Effector memory CD4-positive, alpha-beta T cell (primary cell): ENCODE data around the gene ZNF25.
"Not testable (repeated sequence)": the region's sequence is repeated elsewhere in the genome, so short reads cannot be mapped to it uniquely, and the experiment has no call there.

ENCODE experiments used
- DNase-seq, 3 donors: peaks; one replicate each; pipeline ENCODE4 v3.0.0-alpha.2; 2020
- H3K27ac ChIP-seq: 2 replicates; pipeline ENCODE4 v1.7.0; 2013; ENCODE audit warnings: mild to moderate bottlenecking, low read length, moderate library complexity; ENCODE audit not compliant: insufficient read depth, poor library complexity, severe bottlenecking
- H3K27me3 ChIP-seq: replicated peaks from 2 replicates; pipeline ENCODE4 v1.7.0; 2013; ENCODE audit warnings: mild to moderate bottlenecking, low read length; ENCODE audit not compliant: insufficient read depth, control insufficient read depth, poor library complexity, severe bottlenecking
- H3K36me3 ChIP-seq: 2 replicates; pipeline ENCODE4 v1.7.0; 2013; ENCODE audit warnings: mild to moderate bottlenecking, low read length, moderate library complexity; ENCODE audit not compliant: control insufficient read depth, insufficient read depth
- H3K4me1 ChIP-seq: 2 replicates; pipeline ENCODE4 v1.7.0; 2013; ENCODE audit warnings: low read length, mild to moderate bottlenecking; ENCODE audit not compliant: control insufficient read depth, insufficient read depth, poor library complexity, severe bottlenecking
- H3K4me3 ChIP-seq: 2 replicates; pipeline ENCODE4 v1.7.0; 2013; ENCODE audit warnings: low read length, low read depth, mild to moderate bottlenecking; ENCODE audit not compliant: insufficient read depth, poor library complexity, severe bottlenecking
- H3K9me3 ChIP-seq: 2 replicates; pipeline ENCODE4 v1.7.0; 2013; ENCODE audit warnings: mild to moderate bottlenecking, low read length, moderate library complexity; ENCODE audit not compliant: control insufficient read depth

Gene ZNF25

GRCh38 chr10:37998920-37999319 is 22.5 kb upstream of the ZNF25 start:
- not testable (repeated sequence) for H3K9me3 ChIP-seq, H3K4me3 ChIP-seq, H3K27ac ChIP-seq, H3K4me1 ChIP-seq, H3K36me3 ChIP-seq, DNase-seq, H3K27me3 ChIP-seq

DNA sequence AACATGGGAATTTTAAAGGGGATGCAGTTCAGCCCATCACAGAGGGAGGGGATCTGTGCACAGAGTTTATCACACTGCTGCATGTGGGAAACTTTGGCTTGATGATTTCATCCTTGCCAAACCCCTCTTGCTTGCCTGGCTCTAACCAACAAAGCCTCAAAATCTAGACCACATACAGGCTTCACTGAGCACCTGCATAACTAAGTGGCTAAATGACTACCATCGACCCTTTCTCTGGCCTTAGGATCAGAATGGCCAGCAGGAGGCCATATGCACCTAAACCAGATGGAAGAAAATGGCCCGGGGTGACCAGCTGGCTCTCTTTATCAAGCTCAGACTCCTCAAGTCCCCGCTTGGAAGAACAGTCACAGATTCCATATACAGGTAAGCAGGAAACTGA is 15.6 kb upstream of the ZNF25 start:
- no peaks in the 10 kb centered on the region for H3K36me3 ChIP-seq
- no peaks in the 10 kb centered on the region for H3K27me3 ChIP-seq
- no peak overlapping the region for H3K27ac ChIP-seq
- H3K9me3 ChIP-seq: no peaks in the 10 kb centered on the region
- DNase-seq: no peak
- H3K4me3 ChIP-seq: no peak overlapping the region
- H3K4me1 ChIP-seq: no peaks in the 10 kb centered on the region

GRCh38 chr10:37991655-37992054 is 15.2 kb upstream of the ZNF25 start:
- no peak overlapping the region for H3K27ac ChIP-seq
- no peaks in the 10 kb centered on the region for H3K27me3 ChIP-seq
- no peak overlapping the region for H3K4me3 ChIP-seq
- H3K9me3 ChIP-seq: no peaks in the 10 kb centered on the region
- no peaks in the 10 kb centered on the region for H3K36me3 ChIP-seq
- no peaks in the 10 kb centered on the region for H3K4me1 ChIP-seq
- no peak for DNase-seq

GRCh38 chr10:37976880-37977203 is 395 bp upstream of the ZNF25 start:
- peak overlapping the region; percentile 66 for H3K4me3 ChIP-seq
- no peak for DNase-seq
- H3K9me3 ChIP-seq: no peaks in the 10 kb centered on the region
- H3K4me1 ChIP-seq: no peaks in the 10 kb centered on the region
- H3K36me3 ChIP-seq: no peaks in the 10 kb centered on the region
- no peaks in the 10 kb centered on the region for H3K27me3 ChIP-seq
- peak overlapping the region; percentile 87 for H3K27ac ChIP-seq

DNA sequence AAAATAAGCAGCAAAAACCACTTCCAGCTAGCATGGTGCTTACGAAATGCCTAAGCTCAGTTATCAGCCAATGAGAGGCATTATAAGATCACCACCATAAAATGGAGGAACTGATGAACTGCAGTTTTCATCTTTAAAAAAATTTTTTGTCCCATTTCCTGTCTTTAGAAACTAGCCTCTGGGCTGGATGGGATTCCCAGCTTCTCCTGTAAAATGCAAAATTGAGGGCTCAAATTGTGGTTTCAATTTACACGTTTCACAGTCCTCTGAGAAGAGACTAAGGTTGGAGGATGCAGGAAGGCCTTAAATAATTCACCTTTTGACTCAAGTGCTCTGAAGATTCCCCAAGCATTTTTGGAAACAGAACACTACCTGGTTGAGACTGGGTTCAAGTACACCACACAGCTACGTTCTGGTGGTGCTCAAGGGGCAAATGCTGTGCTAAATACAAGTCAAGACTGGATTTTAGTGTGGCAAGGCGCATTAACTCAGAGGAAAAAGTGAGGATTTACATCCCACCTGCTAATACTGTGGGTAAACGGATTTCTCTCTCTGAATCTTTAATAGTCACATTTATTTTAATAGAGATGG is 951 bp downstream of the ZNF25 start:
- Histone ChIP-seq H3K9me3 (no peaks in the 10 kb centered on the region), H3K4me1 (no peaks in the 10 kb centered on the region), H3K27ac (peak overlapping the region; percentile 87), H3K4me3 (peak overlapping the region; percentile 66), H3K36me3 (no peaks in the 10 kb centered on the region), H3K27me3 (no peaks in the 10 kb centered on the region)
- DNase-seq: no peak

DNA sequence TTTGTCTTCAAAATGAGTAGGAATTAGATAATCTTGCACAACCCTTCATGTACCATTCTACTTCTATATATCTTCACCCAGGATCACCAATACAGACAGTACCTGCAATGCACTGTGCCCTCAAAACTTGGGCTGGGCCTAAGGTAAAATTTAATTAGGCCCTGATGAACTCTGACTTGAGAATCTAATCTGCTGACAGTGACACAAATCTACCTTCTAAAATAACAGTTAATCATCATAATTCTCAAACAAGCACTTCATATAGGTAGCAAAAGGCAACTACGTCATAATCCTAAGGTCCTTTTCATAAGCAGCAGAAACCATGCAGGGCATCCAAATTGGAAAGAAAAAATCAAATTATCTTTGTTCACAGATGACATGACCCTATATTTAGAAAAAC is 4.1 kb downstream of the ZNF25 start:
- no peaks in the 10 kb centered on the region for H3K9me3 ChIP-seq

DNA sequence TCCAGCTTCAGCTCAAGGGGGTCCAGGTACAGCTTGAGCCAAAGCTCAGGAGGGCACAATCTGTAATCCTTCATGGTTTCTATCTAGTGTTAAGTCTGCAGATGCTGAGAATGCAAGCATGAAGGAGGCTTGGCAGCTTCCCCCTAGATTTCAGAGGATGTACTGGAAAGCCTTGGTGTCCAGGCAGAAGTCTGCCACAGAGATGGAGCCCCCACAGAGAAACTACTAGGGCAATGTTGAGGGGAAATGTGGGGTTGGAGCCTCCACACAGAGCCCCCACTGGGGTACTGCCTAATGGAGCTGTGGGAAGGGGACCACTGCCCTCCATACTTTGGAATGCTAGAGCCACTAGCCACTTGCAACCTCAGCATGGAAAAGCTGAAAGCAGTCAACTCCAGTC is 11.4 kb downstream of the ZNF25 start:
- H3K27me3 ChIP-seq: no peaks in the 10 kb centered on the region
- DNase-seq: no peak
- peaks cover 9% of the 10 kb centered on the region for H3K9me3 ChIP-seq
- no peak overlapping the region for H3K27ac ChIP-seq
- no peak overlapping the region for H3K4me3 ChIP-seq
- peaks cover 21% of the 10 kb centered on the region for H3K36me3 ChIP-seq
- no peaks in the 10 kb centered on the region for H3K4me1 ChIP-seq

More for the DNA sequence above, 4.1 kb downstream of the ZNF25 start:
- no peaks in the 10 kb centered on the region for H3K4me1 ChIP-seq
- peaks cover 7% of the 10 kb centered on the region for H3K36me3 ChIP-seq
- no peaks in the 10 kb centered on the region for H3K27me3 ChIP-seq
- no peak for DNase-seq
- no peak overlapping the region for H3K4me3 ChIP-seq
- no peak overlapping the region for H3K27ac ChIP-seq

GRCh38 chr10:37960591-37961137 is 15.8 kb downstream of the ZNF25 start:
- H3K27ac ChIP-seq: no peak overlapping the region
- no peak overlapping the region for H3K4me3 ChIP-seq
- peaks cover 30% of the 10 kb centered on the region for H3K36me3 ChIP-seq
- DNase-seq: no peak
- H3K27me3 ChIP-seq: no peaks in the 10 kb centered on the region
- H3K4me1 ChIP-seq: no peaks in the 10 kb centered on the region
- H3K9me3 ChIP-seq: peaks cover 9% of the 10 kb centered on the region

GRCh38 chr10:37957841-37958240 is 18.6 kb downstream of the ZNF25 start:
- H3K4me1 ChIP-seq: no peaks in the 10 kb centered on the region
- H3K9me3 ChIP-seq: peaks cover 7% of the 10 kb centered on the region
- no peak for DNase-seq
- peaks cover 39% of the 10 kb centered on the region for H3K36me3 ChIP-seq
- no peaks in the 10 kb centered on the region for H3K27me3 ChIP-seq
- no peak overlapping the region for H3K27ac ChIP-seq
- no peak overlapping the region for H3K4me3 ChIP-seq

DNA sequence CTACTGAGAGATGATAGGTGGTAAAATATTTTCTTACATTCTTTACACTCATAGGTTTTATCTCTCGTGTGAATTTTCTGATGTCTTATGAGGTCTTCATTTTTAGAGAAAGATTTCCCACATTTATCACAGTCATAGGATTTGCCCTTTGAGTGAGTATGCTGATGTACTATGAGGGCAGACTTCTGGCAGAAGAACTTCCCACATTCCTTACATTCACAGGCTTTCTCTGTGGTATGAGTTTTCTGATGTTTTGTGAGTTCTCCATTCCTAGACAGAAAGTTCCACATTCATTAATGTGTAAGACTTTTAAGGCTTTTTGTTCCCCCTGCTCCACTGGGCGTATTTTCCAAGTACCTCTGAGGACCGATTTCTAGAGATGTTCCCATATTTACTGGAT is 23.5 kb downstream of the ZNF25 start:
- H3K4me1 ChIP-seq: no peaks in the 10 kb centered on the region
- H3K27ac ChIP-seq: no peak overlapping the region
- no peak for DNase-seq
- no peaks in the 10 kb centered on the region for H3K27me3 ChIP-seq
- no peak overlapping the region for H3K4me3 ChIP-seq
- H3K9me3 ChIP-seq: peaks cover 11% of the 10 kb centered on the region
- H3K36me3 ChIP-seq: peaks cover 51% of the 10 kb centered on the region
